Measurements from ENCODE around the gene B3GAT1. TPM values are rescaled to one million over a fixed set of nuclear protein-coding genes. Genes with fewer than 3 reads are reported as not detected.
A peak's percentile ranks its signal among the peaks of the same experiment; 100 is the strongest.

B3GAT1 gene
- total RNA-seq, 4 donors from 2014 or later = 0.26 to 0.93 (median 0.36) TPM

DNA sequence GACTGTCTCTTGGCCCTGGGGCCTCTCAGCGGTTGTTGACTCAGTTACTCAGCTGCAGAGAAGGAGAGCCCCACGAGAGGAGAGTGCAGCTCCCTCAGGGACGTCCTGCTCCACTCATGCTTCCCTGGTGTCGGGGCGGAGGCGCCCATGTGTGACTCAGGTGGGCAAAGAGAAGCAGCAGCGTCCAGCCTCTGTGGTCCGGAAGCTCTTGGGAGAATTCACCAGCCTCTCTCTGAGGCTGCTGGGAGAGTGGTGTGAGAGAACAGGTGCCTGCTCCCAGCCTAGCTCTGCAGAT lies 54.5 kb downstream of the B3GAT1 start:
- H3K4me3 ChIP-seq = no peak overlapping the region
- no peak overlapping the region for H3K27ac ChIP-seq
- WGBS = 82% methylated on average over 8 of the region's 8 CpGs
- TF ChIP-seq POLR2AphosphoS5 (IDR thresholded peaks at IDR 0.05) (no peak), EP300 (IDR thresholded peaks at IDR 0.05) (no peak), POLR2A (IDR thresholded peaks at IDR 0.05) (no peak)
- TF ChIP-seq, protein P1, sequence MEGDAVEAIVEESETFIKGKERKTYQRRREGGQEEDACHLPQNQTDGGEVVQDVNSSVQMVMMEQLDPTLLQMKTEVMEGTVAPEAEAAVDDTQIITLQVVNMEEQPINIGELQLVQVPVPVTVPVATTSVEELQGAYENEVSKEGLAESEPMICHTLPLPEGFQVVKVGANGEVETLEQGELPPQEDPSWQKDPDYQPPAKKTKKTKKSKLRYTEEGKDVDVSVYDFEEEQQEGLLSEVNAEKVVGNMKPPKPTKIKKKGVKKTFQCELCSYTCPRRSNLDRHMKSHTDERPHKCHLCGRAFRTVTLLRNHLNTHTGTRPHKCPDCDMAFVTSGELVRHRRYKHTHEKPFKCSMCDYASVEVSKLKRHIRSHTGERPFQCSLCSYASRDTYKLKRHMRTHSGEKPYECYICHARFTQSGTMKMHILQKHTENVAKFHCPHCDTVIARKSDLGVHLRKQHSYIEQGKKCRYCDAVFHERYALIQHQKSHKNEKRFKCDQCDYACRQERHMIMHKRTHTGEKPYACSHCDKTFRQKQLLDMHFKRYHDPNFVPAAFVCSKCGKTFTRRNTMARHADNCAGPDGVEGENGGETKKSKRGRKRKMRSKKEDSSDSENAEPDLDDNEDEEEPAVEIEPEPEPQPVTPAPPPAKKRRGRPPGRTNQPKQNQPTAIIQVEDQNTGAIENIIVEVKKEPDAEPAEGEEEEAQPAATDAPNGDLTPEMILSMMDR (IDR thresholded peaks at IDR 0.05) = no peak
- peak in 1 of 2 donors; percentile 68 for DNase-seq (ENCODE audit: low spot score in 2 of 2)
- H3K27me3 ChIP-seq = no peaks in the 10 kb centered on the region
- H3K9me3 ChIP-seq = no peaks in the 10 kb centered on the region
- H3K4me1 ChIP-seq = no peaks in the 10 kb centered on the region
- no peaks in the 10 kb centered on the region for H3K36me3 ChIP-seq

DNA sequence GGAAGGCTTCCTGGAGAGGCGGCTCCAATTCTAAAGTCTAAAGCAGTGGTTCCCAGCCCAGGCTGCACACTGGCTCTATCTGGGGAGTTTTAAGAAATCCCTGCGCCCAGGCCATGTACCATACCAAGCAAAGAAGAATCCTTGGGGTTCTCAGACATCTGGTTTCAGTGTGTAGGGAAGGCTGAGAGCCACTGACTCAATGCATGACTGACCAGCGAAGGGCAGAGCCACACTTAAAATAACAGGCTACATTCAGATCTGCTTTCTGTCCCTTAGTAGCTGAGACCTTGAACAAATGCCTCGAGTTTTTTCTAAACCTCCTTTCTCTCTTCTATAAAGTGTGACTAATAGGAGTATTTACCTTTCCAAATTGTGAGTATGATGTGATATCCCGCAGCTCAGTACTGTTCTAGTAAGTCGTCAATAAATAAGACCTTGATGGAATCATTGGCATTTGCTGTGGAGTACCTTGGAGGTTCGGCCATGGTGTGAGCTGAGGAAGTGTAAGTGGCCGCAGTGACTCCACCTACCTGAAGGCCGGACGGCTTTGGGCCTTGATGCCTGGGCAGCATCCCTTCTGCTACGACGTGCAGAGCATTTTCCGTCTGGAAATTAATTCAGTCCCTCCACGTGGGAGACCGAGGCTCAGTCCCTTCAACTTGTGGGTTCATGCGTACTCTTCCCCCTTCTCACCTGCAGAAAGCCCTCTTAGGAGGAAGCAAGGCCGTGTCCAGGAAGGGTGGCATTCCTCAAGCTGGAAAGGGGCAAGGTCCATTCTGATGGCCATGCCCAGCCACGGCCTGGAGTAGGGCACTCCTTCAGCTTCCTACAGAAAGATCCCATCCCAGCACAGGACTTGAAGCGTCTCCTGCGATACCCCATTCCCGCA lies 55.1 kb downstream of the B3GAT1 start:
- Histone ChIP-seq H3K4me3 (no peak overlapping the region), H3K9me3 (no peaks in the 10 kb centered on the region), H3K4me1 (no peaks in the 10 kb centered on the region), H3K27ac (no peak overlapping the region), H3K27me3 (no peaks in the 10 kb centered on the region), H3K36me3 (no peaks in the 10 kb centered on the region)
- DNase-seq (ENCODE audit: low spot score in 2 of 2) = peak; percentile 40 to 64
- TF ChIP-seq, protein P1 (IDR thresholded peaks at IDR 0.05) = no peak
- no peak for TF ChIP-seq EP300 (IDR thresholded peaks at IDR 0.05)
- TF ChIP-seq POLR2AphosphoS5 (IDR thresholded peaks at IDR 0.05) = no peak
- TF ChIP-seq POLR2A (IDR thresholded peaks at IDR 0.05) = no peak
- 92% methylated on average over 19 of the region's 21 CpGs for WGBS

DNA sequence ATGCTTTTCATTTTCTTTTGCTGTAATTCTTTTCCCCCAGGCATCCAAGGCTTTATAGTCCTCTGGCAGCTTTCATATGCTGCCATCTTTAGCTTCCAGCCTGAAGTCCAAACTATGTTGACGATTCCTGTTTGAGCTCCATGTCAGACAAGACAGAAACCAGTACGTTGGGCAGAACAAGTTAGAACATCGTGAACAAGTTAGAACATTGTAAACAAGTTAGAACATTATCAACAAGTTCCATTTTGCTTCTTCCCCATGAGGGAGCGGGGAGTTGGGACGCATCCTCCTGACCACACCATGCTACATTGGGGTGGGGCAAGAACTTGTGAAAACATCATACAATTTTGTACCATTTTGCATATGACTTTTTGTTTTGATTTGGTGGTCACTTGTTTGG lies 56.4 kb downstream of the B3GAT1 start:
- TF ChIP-seq POLR2AphosphoS5 (IDR thresholded peaks at IDR 0.05) = no peak
- H3K4me1 ChIP-seq = no peaks in the 10 kb centered on the region
- H3K36me3 ChIP-seq = no peaks in the 10 kb centered on the region
- no peak overlapping the region for H3K4me3 ChIP-seq
- WGBS = 65% methylated on average over 5 of the region's 5 CpGs
- H3K9me3 ChIP-seq = no peaks in the 10 kb centered on the region
- no peak overlapping the region for H3K27ac ChIP-seq
- peak in 1 of 2 donors; percentile 26 for DNase-seq (ENCODE audit: low spot score in 2 of 2)
- H3K27me3 ChIP-seq = no peaks in the 10 kb centered on the region

DNA sequence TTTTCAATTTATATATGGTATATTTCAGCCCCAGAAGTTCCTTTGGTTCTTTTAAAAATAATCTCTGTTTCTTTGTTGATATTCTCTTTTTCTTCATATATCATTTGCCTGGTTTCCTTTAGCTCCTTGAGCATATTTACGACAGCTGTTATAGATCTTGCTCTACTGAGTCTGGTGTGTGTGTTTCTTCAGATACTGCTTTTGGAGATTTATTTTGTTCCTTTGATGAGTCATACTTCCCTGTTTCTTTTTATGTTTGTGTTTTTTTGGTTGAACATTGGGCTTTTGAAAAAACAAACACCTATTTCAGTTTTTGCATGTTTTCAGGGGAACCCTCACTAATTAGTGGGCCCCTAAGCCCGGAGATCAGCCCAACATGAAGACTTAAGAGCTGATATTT lies 56.9 kb downstream of the B3GAT1 start:
- no peaks in the 10 kb centered on the region for H3K36me3 ChIP-seq
- TF ChIP-seq POLR2A (IDR thresholded peaks at IDR 0.05) (no peak), EP300 (IDR thresholded peaks at IDR 0.05) (no peak), POLR2AphosphoS5 (IDR thresholded peaks at IDR 0.05) (no peak)
- TF ChIP-seq, protein P1 (IDR thresholded peaks at IDR 0.05) = no peak
- H3K27me3 ChIP-seq = no peaks in the 10 kb centered on the region
- no peaks in the 10 kb centered on the region for H3K9me3 ChIP-seq
- H3K4me1 ChIP-seq = no peaks in the 10 kb centered on the region
- 59% methylated on average over 2 of the region's 2 CpGs for WGBS
- DNase-seq (ENCODE audit: low spot score in 2 of 2) = peak in 1 of 2 donors; percentile 23
- H3K27ac ChIP-seq = no peak overlapping the region
- no peak overlapping the region for H3K4me3 ChIP-seq

DNA sequence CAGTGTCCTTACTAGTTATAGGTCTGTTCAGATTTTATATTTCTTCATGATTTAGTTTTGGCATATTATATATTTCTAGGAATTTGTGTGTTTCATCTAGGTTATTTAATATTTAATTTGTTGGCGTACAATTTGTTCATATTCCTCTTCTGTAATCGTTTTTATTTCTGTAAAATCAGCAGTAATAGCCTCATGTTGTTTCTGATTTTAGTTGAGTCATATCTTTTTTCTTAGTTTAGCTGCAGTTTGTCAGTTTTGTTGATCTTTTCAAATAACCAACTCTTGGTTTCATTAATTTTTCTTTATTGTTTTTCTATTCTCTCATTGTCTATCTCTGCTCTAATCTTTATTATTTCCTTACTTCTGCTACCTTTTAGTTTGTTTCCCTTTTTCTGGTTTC lies 59.9 kb downstream of the B3GAT1 start:
- Histone ChIP-seq H3K9me3 (no peaks in the 10 kb centered on the region), H3K27ac (no peak overlapping the region), H3K4me3 (no peak overlapping the region), H3K36me3 (no peaks in the 10 kb centered on the region), H3K27me3 (no peaks in the 10 kb centered on the region), H3K4me1 (no peaks in the 10 kb centered on the region)
- DNase-seq (ENCODE audit: low spot score in 2 of 2) = no peak
- TF ChIP-seq POLR2AphosphoS5 (IDR thresholded peaks at IDR 0.05) (no peak), EP300 (IDR thresholded peaks at IDR 0.05) (no peak), POLR2A (IDR thresholded peaks at IDR 0.05) (no peak)
- TF ChIP-seq, protein P1 (IDR thresholded peaks at IDR 0.05) = no peak
- 88% methylated on average over 2 of the region's 2 CpGs for WGBS
